ENCODE measurements around the gene SPAAR.

DNA sequence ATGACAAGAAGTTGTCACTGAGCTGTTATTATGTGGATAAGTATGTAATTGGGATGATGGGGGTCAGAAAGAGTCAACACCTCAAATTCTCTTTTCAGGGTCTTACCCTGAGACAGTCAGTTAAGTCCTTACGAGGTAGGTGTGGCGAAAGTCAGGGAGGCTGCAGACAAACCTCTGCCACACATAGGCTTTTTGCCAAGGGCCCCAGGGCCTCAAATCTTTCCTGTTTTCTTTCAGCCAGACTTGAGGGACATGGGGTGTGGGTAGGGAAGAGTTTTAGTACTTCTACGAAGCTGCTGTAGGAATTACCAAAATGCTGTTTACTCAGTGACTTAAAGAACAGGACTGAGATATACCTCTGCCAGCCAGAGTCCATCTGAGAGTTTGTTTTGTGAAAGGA is 34.9 kb downstream of the SPAAR start:
- TF ChIP-seq, protein P1, sequence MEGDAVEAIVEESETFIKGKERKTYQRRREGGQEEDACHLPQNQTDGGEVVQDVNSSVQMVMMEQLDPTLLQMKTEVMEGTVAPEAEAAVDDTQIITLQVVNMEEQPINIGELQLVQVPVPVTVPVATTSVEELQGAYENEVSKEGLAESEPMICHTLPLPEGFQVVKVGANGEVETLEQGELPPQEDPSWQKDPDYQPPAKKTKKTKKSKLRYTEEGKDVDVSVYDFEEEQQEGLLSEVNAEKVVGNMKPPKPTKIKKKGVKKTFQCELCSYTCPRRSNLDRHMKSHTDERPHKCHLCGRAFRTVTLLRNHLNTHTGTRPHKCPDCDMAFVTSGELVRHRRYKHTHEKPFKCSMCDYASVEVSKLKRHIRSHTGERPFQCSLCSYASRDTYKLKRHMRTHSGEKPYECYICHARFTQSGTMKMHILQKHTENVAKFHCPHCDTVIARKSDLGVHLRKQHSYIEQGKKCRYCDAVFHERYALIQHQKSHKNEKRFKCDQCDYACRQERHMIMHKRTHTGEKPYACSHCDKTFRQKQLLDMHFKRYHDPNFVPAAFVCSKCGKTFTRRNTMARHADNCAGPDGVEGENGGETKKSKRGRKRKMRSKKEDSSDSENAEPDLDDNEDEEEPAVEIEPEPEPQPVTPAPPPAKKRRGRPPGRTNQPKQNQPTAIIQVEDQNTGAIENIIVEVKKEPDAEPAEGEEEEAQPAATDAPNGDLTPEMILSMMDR (conservative IDR thresholded peaks at IDR 0.05; ENCODE audit: low read length): no peak
- no peak for TF ChIP-seq EZH2phosphoT487 (IDR thresholded peaks at IDR 0.05; ENCODE audit: borderline replicate concordance)

All from Loucy (cell line).